HG03095 (cell line): ENCODE data around the gene CLCN3.
"Not testable (repeated sequence)": the region's sequence is repeated elsewhere in the genome, so short reads cannot be mapped to it uniquely, and the experiment has no call there.

ENCODE experiments used
- ATAC-seq: cut with Tn5 transposase; IDR thresholded peaks from one replicate; pipeline ENCODE4 v1.9.1; 2021; ENCODE audit warnings: moderate library complexity; ENCODE audit not compliant: unreplicated experiment

CLCN3 gene

DNA sequence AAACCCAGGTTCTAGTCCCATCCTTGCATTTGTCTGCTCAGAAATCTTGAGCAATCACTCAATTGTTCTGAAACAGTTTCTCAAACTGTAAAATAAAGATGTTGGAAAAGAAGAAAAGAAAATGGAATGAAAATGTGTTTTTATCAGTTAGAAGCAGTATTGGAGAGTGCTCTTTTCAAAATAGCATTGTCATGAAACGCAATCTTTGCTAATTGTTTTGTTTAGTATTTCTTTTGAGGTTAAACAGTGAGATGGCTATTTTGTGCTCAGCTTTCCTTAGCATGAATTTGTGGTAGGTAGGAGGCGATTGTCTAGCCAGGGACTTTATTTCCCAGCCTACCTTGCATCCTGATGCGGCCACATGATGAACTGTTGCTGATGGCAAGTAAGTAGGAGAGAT lies 148.0 kb downstream of the CLCN3 start:
- no peak for ATAC-seq

DNA sequence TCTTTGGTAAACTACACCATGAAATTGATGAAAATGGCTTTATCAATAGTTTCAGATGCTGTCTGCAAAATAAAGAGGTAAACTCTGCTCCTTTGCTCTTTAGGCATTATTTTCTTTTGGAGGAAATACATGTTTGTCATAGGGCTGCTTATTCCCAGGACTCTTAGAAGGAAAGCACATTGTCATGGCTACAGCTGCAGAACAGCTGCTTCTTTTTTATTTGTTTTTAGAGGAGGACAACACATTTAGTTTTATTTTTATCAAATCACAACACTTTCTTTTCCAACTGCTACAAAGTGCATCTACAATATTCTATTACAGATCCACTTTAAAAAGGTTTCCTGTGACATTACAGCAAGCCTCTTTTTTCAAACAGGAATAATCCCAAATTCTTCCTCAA lies 150.0 kb downstream of the CLCN3 start:
- no peak for ATAC-seq

DNA sequence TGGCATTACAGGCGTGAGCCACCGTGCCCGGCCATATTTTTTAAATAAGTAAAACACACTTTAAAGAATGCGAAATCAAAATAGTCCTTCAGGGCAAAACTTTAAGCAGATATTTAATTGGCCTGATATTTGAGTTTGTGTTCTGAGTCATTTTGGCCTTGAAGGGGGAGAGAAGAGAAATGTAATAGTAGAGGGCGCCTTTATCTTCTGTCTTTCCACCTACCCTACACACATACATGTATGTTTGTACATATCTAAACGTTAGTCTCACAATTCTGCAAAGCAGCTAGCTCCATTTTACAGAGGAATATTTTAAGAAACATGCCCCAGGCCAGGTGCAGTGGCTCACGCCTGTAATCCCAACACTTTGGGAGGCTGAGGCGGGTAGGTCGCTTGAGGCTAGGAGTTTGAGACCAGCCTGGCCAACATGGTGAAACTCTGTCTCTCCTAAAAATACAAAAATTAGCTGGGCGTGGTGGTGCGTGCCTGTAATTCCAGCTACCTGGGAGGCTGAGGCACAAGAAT lies 151.2 kb downstream of the CLCN3 start:
- ATAC-seq, result not testable (repeated sequence)
